NCI-H446 (cell line): Measurements from ENCODE around the gene RAP1A.

ENCODE experiments used
- DNase-seq, 2 experiments: peaks; one replicate each; lab custom pipeline; 2025; lab: John Stamatoyannopoulos, UW

Gene RAP1A

GRCh38 chr1:111719674-111720132 lies 100.1 kb downstream of the RAP1A start:
- no peak for DNase-seq

GRCh38 chr1:111720274-111720976 lies 100.8 kb downstream of the RAP1A start:
- no peak for DNase-seq

- DNase-seq = no peak
Observed at GRCh38 chr1:111720977-111721786, 101.6 kb downstream of the RAP1A start.

- no peak for DNase-seq
Observed at GRCh38 chr1:111723091-111723806, 103.7 kb downstream of the RAP1A start.

GRCh38 chr1:111723871-111724270 lies 104.3 kb downstream of the RAP1A start:
- DNase-seq = no peak

GRCh38 chr1:111725192-111725591 lies 105.6 kb downstream of the RAP1A start:
- no peak for DNase-seq

GRCh38 chr1:111727056-111727455 lies 107.5 kb downstream of the RAP1A start:
- DNase-seq = no peak

- DNase-seq = peak; percentile 80 to 94
Observed at GRCh38 chr1:111729271-111729921, 109.8 kb downstream of the RAP1A start.

GRCh38 chr1:111729946-111730681 lies 110.5 kb downstream of the RAP1A start:
- no peak for DNase-seq

GRCh38 chr1:111730706-111731105 lies 111.1 kb downstream of the RAP1A start:
- no peak for DNase-seq

- DNase-seq = no peak
Observed at GRCh38 chr1:111731956-111732355, 112.4 kb downstream of the RAP1A start.

GRCh38 chr1:111732718-111733117 lies 113.1 kb downstream of the RAP1A start:
- no peak for DNase-seq

GRCh38 chr1:111733183-111733991 lies 113.8 kb downstream of the RAP1A start:
- peak; percentile 80 to 88 for DNase-seq

- DNase-seq = no peak
Observed at GRCh38 chr1:111733992-111734341, 114.4 kb downstream of the RAP1A start.

- DNase-seq = no peak
Observed at GRCh38 chr1:111734426-111734825, 114.8 kb downstream of the RAP1A start.

GRCh38 chr1:111734856-111735255 lies 115.3 kb downstream of the RAP1A start:
- DNase-seq = no peak

GRCh38 chr1:111735321-111735720 lies 115.7 kb downstream of the RAP1A start:
- DNase-seq = no peak

GRCh38 chr1:111735858-111736544 lies 116.4 kb downstream of the RAP1A start:
- peak; percentile 87 to 96 for DNase-seq

- DNase-seq = peak; percentile 94 to 97
Observed at GRCh38 chr1:111736548-111737215, 117.1 kb downstream of the RAP1A start.
